Neuronal stem cell (in vitro differentiated cells): ENCODE data around the gene SERPINA12.
"Not testable (repeated sequence)": the region's sequence is repeated elsewhere in the genome, so short reads cannot be mapped to it uniquely, and the experiment has no call there.

Experiments used
- DNase-seq: peaks from one replicate; pipeline ENCODE4 v3.0.0-alpha.2; 2013; ENCODE audit warnings: low spot score
- H2AFZ ChIP-seq: one replicate; pipeline ENCODE4 v1.6.1; 2013; ENCODE audit warnings: mild to moderate bottlenecking, low read length, inconsistent platforms
- H2AK5ac ChIP-seq: 2 replicates; pipeline ENCODE4 v1.6.1; 2013; ENCODE audit warnings: low read depth, mild to moderate bottlenecking, inconsistent platforms, low read length, moderate library complexity, mixed read lengths
- H2BK120ac ChIP-seq: 2 replicates; pipeline ENCODE4 v1.6.1; 2013; ENCODE audit warnings: low read depth, mild to moderate bottlenecking, inconsistent platforms, low read length, moderate library complexity, mixed read lengths
- H2BK12ac ChIP-seq: one replicate; pipeline ENCODE4 v1.6.1; 2013; ENCODE audit warnings: low read length, inconsistent platforms
- H2BK15ac ChIP-seq: 2 replicates; pipeline ENCODE4 v1.6.1; 2013; ENCODE audit warnings: mild to moderate bottlenecking, low read length, inconsistent platforms, mixed read lengths
- H2BK5ac ChIP-seq: one replicate; pipeline ENCODE4 v1.6.1; 2013; ENCODE audit warnings: inconsistent platforms, mild to moderate bottlenecking, low read length, moderate library complexity
- H3K14ac ChIP-seq: one replicate; pipeline ENCODE4 v1.6.1; 2013; ENCODE audit warnings: low read length, inconsistent platforms
- H3K18ac ChIP-seq: 2 replicates; pipeline ENCODE4 v1.6.1; 2013; ENCODE audit warnings: low read length, inconsistent platforms
- H3K23ac ChIP-seq: 2 replicates; pipeline ENCODE4 v1.6.1; 2013; ENCODE audit warnings: low read depth, mild to moderate bottlenecking, mixed read lengths, low read length, inconsistent platforms; ENCODE audit not compliant: poor library complexity
- H3K27ac ChIP-seq: replicated peaks from 3 replicates; pipeline ENCODE4 v1.5.1; 2013; ENCODE audit warnings: low read length, inconsistent platforms
- H3K27me3 ChIP-seq, 3 experiments: 2 replicates each; pipeline ENCODE4 v1.6.1; 2013; ENCODE audit warnings: low read length in 3 of 3, mild to moderate bottlenecking in 2 of 3, inconsistent platforms in 1 of 3, low read depth in 1 of 3, mixed read lengths in 1 of 3, moderate library complexity in 1 of 3; ENCODE audit not compliant: control insufficient read depth in 3 of 3, insufficient read depth in 3 of 3
- H3K36me3 ChIP-seq, 2 donors: replicated peaks in 1 of 2; 2 replicates each; pipeline ENCODE4 v1.6.1; 2013; ENCODE audit warnings: low read length in 2 of 2; ENCODE audit not compliant: control insufficient read depth in 2 of 2, insufficient read depth in 2 of 2
- H3K4ac ChIP-seq: 2 replicates; pipeline ENCODE4 v1.6.1; 2013; ENCODE audit warnings: inconsistent platforms, mild to moderate bottlenecking, low read length, moderate library complexity
- H3K4me1 ChIP-seq, 2 donors: 1 replicate in 1 of 2; 2 replicates in 1 of 2; pipeline ENCODE4 v1.6.1; 2013; ENCODE audit warnings: low read length in 2 of 2, low read depth in 1 of 2; ENCODE audit not compliant: control insufficient read depth in 2 of 2, insufficient read depth in 1 of 2
- H3K4me2 ChIP-seq: one replicate; pipeline ENCODE4 v1.6.1; 2013; ENCODE audit warnings: mild to moderate bottlenecking, low read length, inconsistent platforms; ENCODE audit not compliant: insufficient read depth, poor library complexity, severe bottlenecking
- H3K4me3 ChIP-seq, 2 donors: 2 replicates each; pipeline ENCODE4 v1.5.1; 2013; ENCODE audit warnings: low read length in 2 of 2, mild to moderate bottlenecking in 2 of 2, inconsistent platforms in 1 of 2, moderate library complexity in 1 of 2
- H3K79me1 ChIP-seq: one replicate; pipeline ENCODE4 v1.6.1; 2013; ENCODE audit warnings: low read depth, mild to moderate bottlenecking, inconsistent platforms, low read length, moderate library complexity
- H3K9ac ChIP-seq: one replicate; pipeline ENCODE4 v1.6.1; 2013; ENCODE audit warnings: mild to moderate bottlenecking, low read depth, low read length, inconsistent platforms; ENCODE audit not compliant: poor library complexity
- H3K9me3 ChIP-seq, 2 donors: replicated peaks in 1 of 2; 2 replicates each; pipeline versions ENCODE3 to v1.6.1; 2013; ENCODE audit warnings: low read length in 2 of 2, mild to moderate bottlenecking in 2 of 2, inconsistent platforms in 1 of 2, low read depth in 1 of 2, mixed read lengths in 1 of 2, moderate library complexity in 1 of 2; ENCODE audit not compliant: control insufficient read depth in 2 of 2, insufficient read depth in 1 of 2
- H4K8ac ChIP-seq: one replicate; pipeline ENCODE4 v1.6.1; 2013; ENCODE audit warnings: low read depth, mild to moderate bottlenecking, inconsistent platforms, low read length, moderate library complexity
- H4K91ac ChIP-seq: one replicate; pipeline ENCODE4 v1.6.1; 2013; ENCODE audit warnings: low read length, low read depth, mild to moderate bottlenecking, inconsistent platforms; ENCODE audit not compliant: poor library complexity
- WGBS, 2 donors: extraction: QIAGEN DNeasy Blood & Tissue Kit; methylation state at CpG; one replicate each; pipeline ENCODE4 v1.1.7; 2013; ENCODE audit warnings: missing lambda C conversion rate in 2 of 2, mixed read lengths in 1 of 2; ENCODE audit not compliant: insufficient read length in 2 of 2, insufficient replicate concordance in 1 of 2; ENCODE audit errors: extremely low coverage in 2 of 2; 5-methylcytosine and 5-hydroxymethylcytosine counted together

Gene SERPINA12

DNA sequence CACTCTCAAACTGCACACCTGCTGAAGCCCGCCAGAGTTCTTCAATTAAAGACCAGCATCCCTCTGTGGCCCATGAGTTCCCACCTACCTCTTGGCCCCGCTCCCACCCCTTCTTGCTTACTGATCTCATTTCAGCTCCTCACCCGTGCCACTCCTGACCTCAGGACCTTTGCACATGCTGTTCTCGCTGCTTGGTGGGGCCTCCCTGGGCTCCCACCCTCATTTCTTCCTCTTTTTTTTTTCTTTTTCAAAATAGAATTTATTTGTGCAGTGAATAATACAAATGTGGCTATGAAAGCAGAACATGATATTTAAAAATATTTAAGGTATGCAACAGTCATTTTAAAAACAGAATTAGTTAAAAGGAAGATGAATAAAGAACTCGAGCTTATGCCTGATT, 24.8 kb downstream of the SERPINA12 start:
- no peak overlapping the region for H2BK120ac ChIP-seq
- no peak overlapping the region for H3K4me2 ChIP-seq
- H4K91ac ChIP-seq = no peak overlapping the region
- no peak overlapping the region for H2AK5ac ChIP-seq
- H2BK12ac ChIP-seq = no peak overlapping the region
- no peak overlapping the region for H2BK5ac ChIP-seq
- H3K4me3 ChIP-seq = no peak overlapping the region
- H3K23ac ChIP-seq = no peak overlapping the region
- H3K9me3 ChIP-seq = no peaks in the 10 kb centered on the region
- no peak overlapping the region for H3K27ac ChIP-seq
- no peak overlapping the region for H3K9ac ChIP-seq
- WGBS, 2 donors = no CpG with 5 or more reads among the region's 5 CpGs
- H3K14ac ChIP-seq = no peak overlapping the region
- no peak for DNase-seq
- no peak overlapping the region for H2AFZ ChIP-seq
- H3K4ac ChIP-seq = no peak overlapping the region
- no peaks in the 10 kb centered on the region for H3K27me3 ChIP-seq
- no peak overlapping the region for H3K18ac ChIP-seq
- peaks cover 0 to 6% of the 10 kb centered on the region in 2 donors for H3K4me1 ChIP-seq
- H2BK15ac ChIP-seq = no peak overlapping the region
- no peaks in the 10 kb centered on the region for H3K36me3 ChIP-seq
- no peaks in the 10 kb centered on the region for H3K79me1 ChIP-seq
- H4K8ac ChIP-seq = no peak overlapping the region

- Histone ChIP-seq H3K14ac (no peak overlapping the region), H2BK15ac (no peak overlapping the region), H3K9ac (no peak overlapping the region), H2AK5ac (no peak overlapping the region), H3K27me3 (no peaks in the 10 kb centered on the region), H2AFZ (no peak overlapping the region), H2BK12ac (no peak overlapping the region), H3K27ac (no peak overlapping the region), H2BK120ac (no peak overlapping the region), H3K4ac (no peak overlapping the region), H3K4me2 (no peak overlapping the region), H2BK5ac (no peak overlapping the region), H4K8ac (no peak overlapping the region), H3K36me3 (no peaks in the 10 kb centered on the region), H3K79me1 (no peaks in the 10 kb centered on the region), H3K18ac (no peak overlapping the region), H3K23ac (no peak overlapping the region), H3K9me3 (peaks cover 0 to under 1% of the 10 kb centered on the region in 2 donors), H3K4me3 (no peak overlapping the region), H3K4me1 (peaks cover 0 to 6% of the 10 kb centered on the region in 2 donors), H4K91ac (no peak overlapping the region)
- DNase-seq = no peak
- no CpG with 5 or more reads among the region's 7 CpGs for whole genome bisulfite sequencing, 2 donors
Observed at GRCh38 chr14:94483729-94484275, 25.5 kb downstream of the SERPINA12 start.

- Histone ChIP-seq H3K4ac (no peak overlapping the region), H3K9me3 (peaks cover 0 to 3% of the 10 kb centered on the region in 2 donors), H3K4me3 (no peak overlapping the region), H3K36me3 (no peaks in the 10 kb centered on the region), H2BK120ac (no peak overlapping the region), H2BK12ac (no peak overlapping the region), H2BK15ac (no peak overlapping the region), H2AK5ac (no peak overlapping the region), H4K8ac (no peak overlapping the region), H3K14ac (no peak overlapping the region), H3K23ac (no peak overlapping the region), H4K91ac (no peak overlapping the region), H3K27ac (no peak overlapping the region), H3K4me2 (no peak overlapping the region), H3K79me1 (no peaks in the 10 kb centered on the region), H3K18ac (no peak overlapping the region), H2BK5ac (no peak overlapping the region), H3K9ac (no peak overlapping the region), H2AFZ (no peak overlapping the region), H3K4me1 (peaks cover 0 to 6% of the 10 kb centered on the region in 2 donors), H3K27me3 (no peaks in the 10 kb centered on the region)
- DNase-seq = no peak
- no CpG with 5 or more reads among the region's 10 CpGs for WGBS, 2 donors
Observed at GRCh38 chr14:94483071-94483451, 26.2 kb downstream of the SERPINA12 start.

- not testable (repeated sequence) for H3K23ac ChIP-seq, H3K4me3 ChIP-seq, H3K14ac ChIP-seq, H3K27ac ChIP-seq, H2AFZ ChIP-seq, H2BK15ac ChIP-seq, H3K4me2 ChIP-seq, H3K4ac ChIP-seq, H2BK5ac ChIP-seq, H4K8ac ChIP-seq, H3K9ac ChIP-seq, H2AK5ac ChIP-seq, H3K36me3 ChIP-seq, H3K9me3 ChIP-seq, H4K91ac ChIP-seq, H2BK120ac ChIP-seq, H3K79me1 ChIP-seq, H3K18ac ChIP-seq, DNase-seq, H3K4me1 ChIP-seq, H3K27me3 ChIP-seq, H2BK12ac ChIP-seq
- no CpG with 5 or more reads among the region's 10 CpGs for WGBS, 2 donors
Observed at GRCh38 chr14:94482132-94483070, 26.9 kb downstream of the SERPINA12 start.
